Measurements from ENCODE around the gene SPATA9.

Gene SPATA9

GRCh38 chr5:95619514-95620029, 63.2 kb downstream of the SPATA9 start:
- no peaks in the 10 kb centered on the region for H3K36me3 ChIP-seq (ENCODE audit: insufficient read depth, low read depth, low read length)
- peaks cover 4% of the 10 kb centered on the region; the same call in 1 of the 2 replicates for H3K4me1 ChIP-seq (ENCODE audit: insufficient read depth, low read length)
- H3K9ac ChIP-seq (ENCODE audit: low read depth, low read length), result no peak overlapping the region; the same call in 1 of the 2 replicates
- H3K27ac ChIP-seq (ENCODE audit: low read length), result no peak overlapping the region
- peak overlapping the region; percentile 66 for H3K4me3 ChIP-seq (ENCODE audit: low read length)
- no peaks in the 10 kb centered on the region for H3K9me3 ChIP-seq (ENCODE audit: insufficient read depth, low read depth, low read length)
- peaks cover 66% of the 10 kb centered on the region for H3K27me3 ChIP-seq (ENCODE audit: insufficient read depth, low read length)

GRCh38 chr5:95619096-95619495, 63.7 kb downstream of the SPATA9 start:
- Histone ChIP-seq H3K36me3 (ENCODE audit: insufficient read depth, low read depth, low read length) (no peaks in the 10 kb centered on the region), H3K27me3 (ENCODE audit: insufficient read depth, low read length) (peaks cover 65% of the 10 kb centered on the region), H3K9me3 (ENCODE audit: insufficient read depth, low read depth, low read length) (no peaks in the 10 kb centered on the region), H3K9ac (ENCODE audit: low read depth, low read length) (no peak overlapping the region), H3K27ac (ENCODE audit: low read length) (no peak overlapping the region), H3K4me3 (ENCODE audit: low read length) (peak overlapping the region; percentile 66; the same call in 1 of the 2 replicates), H3K4me1 (ENCODE audit: insufficient read depth, low read length) (peaks cover 4% of the 10 kb centered on the region; the same call in 1 of the 2 replicates)

GRCh38 chr5:95617057-95617456, 65.7 kb downstream of the SPATA9 start:
- peaks cover 45% of the 10 kb centered on the region for H3K27me3 ChIP-seq (ENCODE audit: insufficient read depth, low read length)
- H3K4me1 ChIP-seq (ENCODE audit: insufficient read depth, low read length), result peaks cover 4% of the 10 kb centered on the region; the same call in 1 of the 2 replicates
- H3K9me3 ChIP-seq (ENCODE audit: insufficient read depth, low read depth, low read length), result peaks cover 12% of the 10 kb centered on the region
- H3K9ac ChIP-seq (ENCODE audit: low read depth, low read length), result no peak overlapping the region
- no peak overlapping the region for H3K4me3 ChIP-seq (ENCODE audit: low read length)
- H3K27ac ChIP-seq (ENCODE audit: low read length), result no peak overlapping the region
- no peaks in the 10 kb centered on the region for H3K36me3 ChIP-seq (ENCODE audit: insufficient read depth, low read depth, low read length)

- Histone ChIP-seq H3K27me3 (ENCODE audit: insufficient read depth, low read length) (peaks cover 25% of the 10 kb centered on the region), H3K4me3 (ENCODE audit: low read length) (no peak overlapping the region), H3K9ac (ENCODE audit: low read depth, low read length) (no peak overlapping the region), H3K27ac (ENCODE audit: low read length) (no peak overlapping the region), H3K36me3 (ENCODE audit: insufficient read depth, low read depth, low read length) (no peaks in the 10 kb centered on the region), H3K4me1 (ENCODE audit: insufficient read depth, low read length) (0 out of 2 replicates have a peak, but pooled peaks cover 4% of the 10 kb centered on the region), H3K9me3 (ENCODE audit: insufficient read depth, low read depth, low read length) (peaks cover 12% of the 10 kb centered on the region)
Measured at GRCh38 chr5:95615164-95615467, 67.7 kb downstream of the SPATA9 start.

GRCh38 chr5:95613514-95613913, 69.3 kb downstream of the SPATA9 start:
- H3K27me3 ChIP-seq (ENCODE audit: insufficient read depth, low read length), result peaks cover 9% of the 10 kb centered on the region
- no peak overlapping the region for H3K4me3 ChIP-seq (ENCODE audit: low read length)
- no peaks in the 10 kb centered on the region for H3K36me3 ChIP-seq (ENCODE audit: insufficient read depth, low read depth, low read length)
- H3K4me1 ChIP-seq (ENCODE audit: insufficient read depth, low read length), result no peaks in the 10 kb centered on the region
- H3K9ac ChIP-seq (ENCODE audit: low read depth, low read length), result no peak overlapping the region
- peaks cover 12% of the 10 kb centered on the region for H3K9me3 ChIP-seq (ENCODE audit: insufficient read depth, low read depth, low read length)
- no peak overlapping the region for H3K27ac ChIP-seq (ENCODE audit: low read length)

GRCh38 chr5:95611396-95611795, 71.4 kb downstream of the SPATA9 start:
- no peak overlapping the region for H3K4me3 ChIP-seq (ENCODE audit: low read length)
- no peak overlapping the region for H3K9ac ChIP-seq (ENCODE audit: low read depth, low read length)
- peaks cover 12% of the 10 kb centered on the region for H3K9me3 ChIP-seq (ENCODE audit: insufficient read depth, low read depth, low read length)

GRCh38 chr5:95610546-95610945, 72.2 kb downstream of the SPATA9 start:
- Histone ChIP-seq H3K36me3 (ENCODE audit: insufficient read depth, low read depth, low read length) (no peaks in the 10 kb centered on the region), H3K4me1 (ENCODE audit: insufficient read depth, low read length) (no peaks in the 10 kb centered on the region), H3K4me3 (ENCODE audit: low read length) (no peak overlapping the region), H3K9me3 (ENCODE audit: insufficient read depth, low read depth, low read length) (peaks cover 12% of the 10 kb centered on the region), H3K9ac (ENCODE audit: low read depth, low read length) (no peak overlapping the region), H3K27ac (ENCODE audit: low read length) (no peak overlapping the region), H3K27me3 (ENCODE audit: insufficient read depth, low read length) (no peaks in the 10 kb centered on the region)

More at GRCh38 chr5:95611396-95611795, 71.4 kb downstream of the SPATA9 start:
- Histone ChIP-seq H3K4me1 (ENCODE audit: insufficient read depth, low read length) (no peaks in the 10 kb centered on the region), H3K36me3 (ENCODE audit: insufficient read depth, low read depth, low read length) (no peaks in the 10 kb centered on the region), H3K27me3 (ENCODE audit: insufficient read depth, low read length) (no peaks in the 10 kb centered on the region), H3K27ac (ENCODE audit: low read length) (no peak overlapping the region)

GRCh38 chr5:95609711-95610110, 73.1 kb downstream of the SPATA9 start:
- Histone ChIP-seq H3K4me1 (ENCODE audit: insufficient read depth, low read length) (no peaks in the 10 kb centered on the region), H3K27ac (ENCODE audit: low read length) (no peak overlapping the region), H3K4me3 (ENCODE audit: low read length) (no peak overlapping the region), H3K9me3 (ENCODE audit: insufficient read depth, low read depth, low read length) (peaks cover 12% of the 10 kb centered on the region), H3K9ac (ENCODE audit: low read depth, low read length) (no peak overlapping the region), H3K27me3 (ENCODE audit: insufficient read depth, low read length) (no peaks in the 10 kb centered on the region), H3K36me3 (ENCODE audit: insufficient read depth, low read depth, low read length) (no peaks in the 10 kb centered on the region)

Measured in iPS-20b (cell line).